OCI-LY7 (cell line): ENCODE results near the gene LEUTX. TPM values are rescaled to one million over a fixed set of nuclear protein-coding genes. Genes with fewer than 3 reads are reported as not detected.
A peak's percentile ranks its signal among the peaks of the same experiment; 100 is the strongest.

Experiments used
- BruUV-seq: library from RNA; stranded (reverse); fragments of 400-500 nt; replicated peaks from 2 replicates; lab custom pipeline; 2021; lab: Mats Ljungman, UMichigan
- CTCF ChIA-PET: fragments of 300-600 bp; sonication (Branson Sonifier 250); formaldehyde crosslinking; loops from one replicate; lab custom pipeline; 2022; ENCODE audit warnings: antibody characterized with exemption; ENCODE audit not compliant: unreplicated experiment; lab: Charles Lee
- POLR2A ChIA-PET: fragments of 300-600 bp; sonication (Branson Sonifier 250); formaldehyde crosslinking; loops from one replicate; lab custom pipeline; 2022; ENCODE audit warnings: antibody characterized with exemption; lab: Charles Lee
- DNase-seq: peaks from one replicate; pipeline ENCODE4 v3.0.0-alpha.2; 2015; ENCODE audit warnings: low spot score
- H2AFZ ChIP-seq: fragments of 200-600 bp; sonication (generic), shearing (Covaris generic); 2 replicates; pipeline ENCODE4 v1.6.1; 2014; ENCODE audit warnings: mild to moderate bottlenecking, antibody characterized with exemption, low read length, moderate library complexity
- H3K27ac ChIP-seq: fragments of 200-600 bp; sonication (generic); 2 replicates; pipeline ENCODE4 v1.5.1; 2014; ENCODE audit warnings: mixed run types, low read depth, mild to moderate bottlenecking, moderate library complexity, low read length, inconsistent platforms; ENCODE audit not compliant: poor library complexity, severe bottlenecking
- H3K36me3 ChIP-seq: fragments of 200-600 bp; sonication (generic); 2 replicates; pipeline ENCODE4 v1.6.1; 2014; ENCODE audit warnings: mild to moderate bottlenecking, antibody characterized with exemption, low read length, moderate library complexity, mixed read lengths; ENCODE audit not compliant: insufficient read depth
- H3K4me1 ChIP-seq: fragments of 200-600 bp; sonication (generic); 2 replicates; pipeline ENCODE4 v1.5.1; 2014; ENCODE audit warnings: mild to moderate bottlenecking, low read length; ENCODE audit not compliant: insufficient read depth, poor library complexity, severe bottlenecking
- H3K4me2 ChIP-seq: fragments of 200-600 bp; sonication (generic); 2 replicates; pipeline ENCODE4 v1.6.1; 2014; ENCODE audit warnings: mild to moderate bottlenecking, low read length
- H3K4me3 ChIP-seq: fragments of 200-600 bp; sonication (generic); 2 replicates; pipeline ENCODE4 v1.5.1; 2014; ENCODE audit warnings: mild to moderate bottlenecking, low read depth, low read length; ENCODE audit not compliant: poor library complexity, severe bottlenecking
- H3K79me2 ChIP-seq: fragments of 200-600 bp; sonication (generic); 2 replicates; pipeline ENCODE4 v1.6.1; 2016; ENCODE audit warnings: low read depth, mild to moderate bottlenecking, low read length, moderate library complexity, mixed read lengths; ENCODE audit not compliant: insufficient read depth
- H3K9me2 ChIP-seq: fragments of 200-600 bp; sonication (generic); 2 replicates; pipeline ENCODE4 v1.6.1; 2016; ENCODE audit warnings: mild to moderate bottlenecking, low read length, mixed read lengths; ENCODE audit not compliant: insufficient read depth
- H3K9me3 ChIP-seq: fragments of 200-600 bp; sonication (generic); 2 replicates; pipeline ENCODE4 v1.6.1; 2014; ENCODE audit warnings: mild to moderate bottlenecking, mixed run types, low read length, mixed read lengths
- H4K20me1 ChIP-seq: fragments of 200-600 bp; sonication (generic); 2 replicates; pipeline ENCODE4 v1.6.1; 2014; ENCODE audit warnings: mild to moderate bottlenecking, antibody characterized with exemption, low read length, moderate library complexity, mixed read lengths; ENCODE audit not compliant: insufficient read depth
- CTCF ChIP-seq: fragments of 200-600 bp; sonication (generic); conservative IDR thresholded peaks from 2 replicates; pipeline ENCODE4 v1.5.1; 2014; ENCODE audit warnings: mild to moderate bottlenecking, antibody characterized with exemption, low read length, moderate library complexity, mixed read lengths
- EZH2phosphoT487 ChIP-seq: fragments of 200-600 bp; sonication (generic); IDR thresholded peaks from 2 replicates; pipeline ENCODE4 v1.6.1; 2018; ENCODE audit warnings: low read depth, borderline replicate concordance, mild to moderate bottlenecking, mixed run types, antibody characterized with exemption, low read length, moderate library complexity, mixed read lengths
- intact Hi-C: fragments of 100-400 bp; cut with micrococcal nuclease; formaldehyde crosslinking; loops from one replicate; pipeline ENCODE4 v1.10.0; 2022; ENCODE audit not compliant: unreplicated experiment
- total RNA-seq, 2 experiments: library from RNA; depleted of rRNA in 1 of 2; stranded (reverse); fragments of >200 nt in 1 of 2; shearing (Covaris generic) in 1 of 2; gene quantifications; 2 replicates each; pipeline ENCODE4 v1.2.3, GENCODE V29; 2014 to 2022

The LEUTX gene
- total RNA-seq, 2 experiments from 2014 or later = not detected

GRCh38 chr19:39823686-39824085, 45.0 kb downstream of the LEUTX start:
- Histone ChIP-seq H3K27ac (no peak overlapping the region), H3K4me2 (no peak overlapping the region; the same call in 1 of the 2 replicates), H4K20me1 (no peaks in the 10 kb centered on the region), H3K79me2 (no peaks in the 10 kb centered on the region), H3K36me3 (peaks cover 62% of the 10 kb centered on the region), H3K9me2 (no peaks in the 10 kb centered on the region), H3K4me3 (no peak overlapping the region), H3K9me3 (0 out of 2 replicates have a peak, but pooled peaks cover 4% of the 10 kb centered on the region), H3K4me1 (no peaks in the 10 kb centered on the region), H2AFZ (no peak overlapping the region)
- ChIA-PET POLR2A (no interaction called here), CTCF (no interaction called here)
- BruUV-seq = no TSS peak
- no peak for DNase-seq
- intact Hi-C loops = no loop called here
- no peak for TF ChIP-seq EZH2phosphoT487
- TF ChIP-seq CTCF = no peak

GRCh38 chr19:39824143-39825092, 45.8 kb downstream of the LEUTX start:
- ChIA-PET CTCF (no interaction called here), POLR2A (no interaction called here)
- Histone ChIP-seq H3K4me1 (no peaks in the 10 kb centered on the region), H3K27ac (no peak overlapping the region), H2AFZ (no peak overlapping the region), H3K4me2 (no peak overlapping the region; the same call in 1 of the 2 replicates), H3K79me2 (no peaks in the 10 kb centered on the region), H3K36me3 (peaks cover 69% of the 10 kb centered on the region), H4K20me1 (no peaks in the 10 kb centered on the region), H3K9me3 (0 out of 2 replicates have a peak, but pooled peaks cover 4% of the 10 kb centered on the region), H3K4me3 (no peak overlapping the region), H3K9me2 (no peaks in the 10 kb centered on the region)
- no TSS peak for BruUV-seq
- peak; percentile 33 for DNase-seq
- intact Hi-C loops = no loop called here
- TF ChIP-seq EZH2phosphoT487 (no peak), CTCF (no peak)

GRCh38 chr19:39825093-39825463, 46.4 kb downstream of the LEUTX start:
- BruUV-seq = no TSS peak
- Histone ChIP-seq H2AFZ (no peak overlapping the region), H3K27ac (no peak overlapping the region), H4K20me1 (no peaks in the 10 kb centered on the region), H3K36me3 (peaks cover 75% of the 10 kb centered on the region), H3K9me2 (no peaks in the 10 kb centered on the region), H3K4me2 (no peak overlapping the region; the same call in 1 of the 2 replicates), H3K79me2 (no peaks in the 10 kb centered on the region), H3K4me1 (no peaks in the 10 kb centered on the region), H3K4me3 (no peak overlapping the region), H3K9me3 (0 out of 2 replicates have a peak, but pooled peaks cover 4% of the 10 kb centered on the region)
- no peak for DNase-seq
- intact Hi-C loops = no loop called here
- TF ChIP-seq CTCF (no peak), EZH2phosphoT487 (no peak)
- ChIA-PET POLR2A (no interaction called here), CTCF (interaction anchor here (0.6 kb wide), 1 partner anchor 33 kb away, joined by 5 read pairs; no protein-coding TSS in a partner anchor)
